ENCODE results near the gene NEK8. TPM values are rescaled to one million over a fixed set of nuclear protein-coding genes. Genes with fewer than 3 reads are reported as not detected.
A peak's percentile ranks its signal among the peaks of the same experiment; 100 is the strongest.

The NEK8 gene
- polyA plus RNA-seq, 3 donors, result 2.7 to 9.6 (median 3.1) TPM

DNA sequence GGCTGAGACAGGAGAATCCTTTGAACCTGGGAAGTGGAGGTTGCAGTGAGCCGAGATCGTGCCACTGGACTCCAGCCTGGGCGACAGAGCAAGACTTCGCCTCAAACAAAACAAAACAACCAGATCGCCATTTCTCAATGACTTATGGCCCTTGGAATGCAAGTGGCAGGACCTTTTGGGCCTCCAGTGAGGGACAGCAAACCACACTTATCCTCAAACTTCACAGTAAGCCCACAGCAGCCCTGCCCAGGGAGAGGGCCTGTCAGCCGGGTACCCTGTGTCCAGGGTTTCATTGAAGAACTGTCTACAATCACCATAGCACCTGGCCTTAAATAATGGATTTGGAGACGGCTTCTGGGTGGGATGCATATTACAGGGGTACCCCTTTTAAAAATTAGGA lies 26.9 kb downstream of the NEK8 start:
- DNase-seq, result no peak
- peaks cover 30 to 39% of the 10 kb centered on the region in 2 donors for H3K36me3 Mint-ChIP-seq
- H3K27ac Mint-ChIP-seq, result no peak overlapping the region
- Histone ChIP-seq H3K4me2 (replicated peaks; ENCODE audit: extremely low read depth, low read length, poor library complexity, severe bottlenecking) (no peak overlapping the region), H2AFZ (ENCODE audit: insufficient read depth, low read depth, low read length, poor library complexity, severe bottlenecking) (no peak overlapping the region), H3K27ac (ENCODE audit: low read depth in 1 of 2, low read length in 2 of 2) (no peak overlapping the region), H3K9me3 (replicated peaks in 1 of 2; ENCODE audit: control insufficient read depth in 1 of 2, insufficient read depth in 1 of 2, low read length in 2 of 2) (no peaks in the 10 kb centered on the region), H3K4me1 (ENCODE audit: control insufficient read depth in 1 of 2, insufficient read depth in 2 of 2, low read length in 2 of 2) (peaks cover under 1% of the 10 kb centered on the region in 2 donors), H3K4me3 (replicated peaks in 1 of 3; ENCODE audit: low read depth in 2 of 3, low read length in 3 of 3) (no peak overlapping the region), H3K36me3 (replicated peaks in 1 of 2; ENCODE audit: control insufficient read depth in 1 of 2, insufficient read depth in 2 of 2, low read length in 2 of 2) (peaks cover 18 to 30% of the 10 kb centered on the region in 2 donors), H3K79me2 (ENCODE audit: insufficient read depth, low read length) (no peaks in the 10 kb centered on the region), H3K27me3 (ENCODE audit: control insufficient read depth in 2 of 2, insufficient read depth in 2 of 2, low read length in 2 of 2) (no peaks in the 10 kb centered on the region), H4K20me1 (ENCODE audit: insufficient read depth, low read length) (no peaks in the 10 kb centered on the region), H3K9ac (ENCODE audit: insufficient read depth, low read length, poor library complexity, severe bottlenecking) (no peak overlapping the region)
- intact Hi-C loops (cut with micrococcal nuclease), result no loop called here
- no peak overlapping the region for H3K4me3 Mint-ChIP-seq
- H3K9me3 Mint-ChIP-seq, result no peaks in the 10 kb centered on the region
- peaks cover 6% of the 10 kb centered on the region for H3K4me1 Mint-ChIP-seq
- TF ChIP-seq, protein P1, sequence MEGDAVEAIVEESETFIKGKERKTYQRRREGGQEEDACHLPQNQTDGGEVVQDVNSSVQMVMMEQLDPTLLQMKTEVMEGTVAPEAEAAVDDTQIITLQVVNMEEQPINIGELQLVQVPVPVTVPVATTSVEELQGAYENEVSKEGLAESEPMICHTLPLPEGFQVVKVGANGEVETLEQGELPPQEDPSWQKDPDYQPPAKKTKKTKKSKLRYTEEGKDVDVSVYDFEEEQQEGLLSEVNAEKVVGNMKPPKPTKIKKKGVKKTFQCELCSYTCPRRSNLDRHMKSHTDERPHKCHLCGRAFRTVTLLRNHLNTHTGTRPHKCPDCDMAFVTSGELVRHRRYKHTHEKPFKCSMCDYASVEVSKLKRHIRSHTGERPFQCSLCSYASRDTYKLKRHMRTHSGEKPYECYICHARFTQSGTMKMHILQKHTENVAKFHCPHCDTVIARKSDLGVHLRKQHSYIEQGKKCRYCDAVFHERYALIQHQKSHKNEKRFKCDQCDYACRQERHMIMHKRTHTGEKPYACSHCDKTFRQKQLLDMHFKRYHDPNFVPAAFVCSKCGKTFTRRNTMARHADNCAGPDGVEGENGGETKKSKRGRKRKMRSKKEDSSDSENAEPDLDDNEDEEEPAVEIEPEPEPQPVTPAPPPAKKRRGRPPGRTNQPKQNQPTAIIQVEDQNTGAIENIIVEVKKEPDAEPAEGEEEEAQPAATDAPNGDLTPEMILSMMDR (IDR thresholded peaks at IDR 0.05), result no peak
- 100% methylated on average over 1 of the region's 7 CpGs for WGBS (ENCODE audit: insufficient coverage)
- H3K27me3 Mint-ChIP-seq (ENCODE audit: low read depth in 3 of 3), result peaks cover 0 to 4% (median 0%) of the 10 kb centered on the region in 3 donors

- H4K20me1 ChIP-seq (ENCODE audit: insufficient read depth, low read length), result peaks cover 7% of the 10 kb centered on the region
- H3K4me3 ChIP-seq (replicated peaks in 1 of 3; ENCODE audit: low read depth in 2 of 3, low read length in 3 of 3), result no peak overlapping the region
- Mint-ChIP-seq H3K27ac (peak overlapping the region in 1 of 7 donors; percentile 44), H3K36me3 (peaks cover 30 to 39% of the 10 kb centered on the region in 2 donors), H3K4me1 (peaks cover 13% of the 10 kb centered on the region), H3K27me3 (ENCODE audit: low read depth in 3 of 3) (peaks cover 0 to 4% (median 0%) of the 10 kb centered on the region in 3 donors), H3K4me3 (no peak overlapping the region), H3K9me3 (no peaks in the 10 kb centered on the region)
- H3K27ac ChIP-seq (ENCODE audit: low read depth in 1 of 2, low read length in 2 of 2), result no peak overlapping the region
- H3K4me1 ChIP-seq (ENCODE audit: control insufficient read depth in 1 of 2, insufficient read depth in 2 of 2, low read length in 2 of 2), result peaks cover 8% of the 10 kb centered on the region in 2 donors
- H3K79me2 ChIP-seq (ENCODE audit: insufficient read depth, low read length), result no peaks in the 10 kb centered on the region
- H3K9me3 ChIP-seq (replicated peaks in 1 of 2; ENCODE audit: control insufficient read depth in 1 of 2, insufficient read depth in 1 of 2, low read length in 2 of 2), result no peaks in the 10 kb centered on the region
- H2AFZ ChIP-seq (ENCODE audit: insufficient read depth, low read depth, low read length, poor library complexity, severe bottlenecking), result no peak overlapping the region
- DNase-seq, result no peak
- no peaks in the 10 kb centered on the region for H3K27me3 ChIP-seq (ENCODE audit: control insufficient read depth in 2 of 2, insufficient read depth in 2 of 2, low read length in 2 of 2)
- no peak overlapping the region for H3K4me2 ChIP-seq (replicated peaks; ENCODE audit: extremely low read depth, low read length, poor library complexity, severe bottlenecking)
- 100% methylated on average over 1 of the region's 5 CpGs for WGBS (ENCODE audit: insufficient coverage)
- TF ChIP-seq, protein P1 (IDR thresholded peaks at IDR 0.05), result no peak
- H3K36me3 ChIP-seq (replicated peaks in 1 of 2; ENCODE audit: control insufficient read depth in 1 of 2, insufficient read depth in 2 of 2, low read length in 2 of 2), result peaks cover 18 to 30% of the 10 kb centered on the region in 2 donors
- intact Hi-C loops (cut with micrococcal nuclease), result no loop called here
- H3K9ac ChIP-seq (ENCODE audit: insufficient read depth, low read length, poor library complexity, severe bottlenecking), result no peak overlapping the region
These were observed 27.6 kb downstream of the NEK8 start for GRCh38 chr17:28756049-28756804.
